ENCODE measurements around the gene TRAPPC1.

Gene TRAPPC1

GRCh38 chr17:7897090-7897489 is 34.7 kb downstream of the TRAPPC1 start:
- DNase-seq = no peak

GRCh38 chr17:7894866-7895265 is 36.9 kb downstream of the TRAPPC1 start:
- DNase-seq = no peak

DNA sequence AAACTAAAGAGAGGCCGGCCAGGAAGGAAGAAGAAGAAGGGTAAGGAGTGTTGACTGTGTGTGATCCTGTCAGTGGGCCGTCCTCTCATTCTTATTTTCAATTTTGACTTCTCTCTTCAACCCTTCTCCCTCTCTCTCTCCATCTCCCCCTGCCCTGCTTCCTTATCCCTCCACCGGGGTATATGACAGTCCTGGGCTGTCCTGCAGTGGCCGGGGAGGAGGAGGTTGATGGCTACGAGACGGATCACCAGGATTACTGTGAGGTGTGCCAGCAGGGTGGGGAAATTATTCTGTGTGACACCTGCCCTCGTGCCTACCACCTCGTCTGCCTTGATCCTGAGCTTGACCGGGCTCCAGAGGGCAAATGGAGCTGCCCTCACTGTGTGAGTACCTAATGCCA is 37.5 kb downstream of the TRAPPC1 start:
- DNase-seq = no peak

- DNase-seq = no peak
Measured at GRCh38 chr17:7893187-7893880, 38.4 kb downstream of the TRAPPC1 start.

GRCh38 chr17:7889166-7889955 is 42.4 kb downstream of the TRAPPC1 start:
- peak; percentile 95 for DNase-seq

DNA sequence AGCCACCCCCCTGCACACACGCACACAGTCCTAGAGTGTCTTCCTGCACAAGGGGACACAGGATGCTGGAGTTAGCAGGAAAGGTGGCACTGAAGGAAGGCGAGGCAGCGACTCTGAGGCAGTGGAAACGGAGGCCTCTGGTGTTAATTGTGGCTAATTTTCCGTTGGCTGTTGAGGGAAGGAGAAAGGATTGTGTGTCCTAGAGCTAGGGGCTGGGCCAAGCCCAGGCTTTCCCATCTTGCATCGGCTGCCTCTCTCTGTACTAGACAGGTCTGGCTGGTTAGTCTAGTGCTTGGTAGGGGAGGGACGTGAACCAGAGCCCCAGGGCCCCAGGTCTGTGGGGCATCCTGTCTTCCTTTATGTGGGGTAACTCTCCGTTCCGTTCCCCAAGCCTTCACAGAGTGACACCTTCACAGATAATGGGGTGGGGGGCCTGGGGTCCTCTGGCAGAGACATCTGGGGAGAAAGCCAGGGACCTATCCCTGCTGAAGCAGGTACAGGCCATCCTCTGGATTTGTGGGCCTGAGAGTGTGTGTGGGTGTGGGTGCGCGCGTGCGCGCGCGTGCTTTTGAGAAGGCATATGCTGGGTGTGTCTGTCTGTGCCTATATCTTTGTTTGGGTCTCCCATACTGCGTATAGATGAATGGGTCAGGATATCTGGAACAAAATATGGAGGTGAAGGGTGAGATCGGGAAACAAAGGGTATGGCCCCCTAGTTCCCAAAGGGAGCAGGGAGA is 43.4 kb downstream of the TRAPPC1 start, which contains the start of gene CHD3:
CHD3 (plus strand) TSS at position 606 of the 737 bp plus-strand sequence. CDS start 212 bp downstream, outside the sequence.
- DNase-seq = no peak

DNA sequence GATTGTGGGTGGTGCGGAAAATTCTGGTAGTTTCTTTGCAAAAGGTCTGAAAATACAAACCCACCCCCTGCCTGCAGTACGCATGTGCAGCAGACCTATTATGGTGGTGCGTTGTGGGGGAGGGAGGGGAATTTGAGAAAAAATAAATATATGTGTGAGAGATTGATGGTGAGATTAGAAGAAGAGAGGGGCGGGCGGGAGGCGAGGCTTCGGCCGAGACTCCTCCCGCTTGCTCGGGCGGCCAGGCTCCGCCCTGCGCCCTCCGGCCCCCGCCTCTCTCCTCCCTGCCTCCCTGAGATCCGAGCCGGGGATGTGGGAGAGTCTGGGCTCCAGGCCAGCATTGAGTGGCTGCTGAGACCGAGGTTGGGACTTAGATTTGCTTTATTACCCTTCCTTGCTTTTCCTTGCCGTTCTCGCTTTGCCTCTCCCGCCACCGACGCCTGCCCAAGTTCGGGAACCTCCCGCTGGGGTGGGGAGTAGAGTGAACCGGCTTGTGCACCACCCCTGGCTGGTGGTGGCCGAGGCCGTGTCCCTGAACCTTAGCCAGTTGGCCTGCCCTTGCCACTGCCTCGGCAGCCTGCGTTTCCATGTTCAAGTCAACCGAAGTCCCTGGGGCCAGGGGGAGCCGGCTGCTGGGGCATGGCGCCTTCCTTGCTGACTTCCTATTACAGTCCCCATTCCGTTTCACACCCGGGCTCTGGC is 44.1 kb downstream of the TRAPPC1 start:
- DNase-seq = peak; percentile 97

DNA sequence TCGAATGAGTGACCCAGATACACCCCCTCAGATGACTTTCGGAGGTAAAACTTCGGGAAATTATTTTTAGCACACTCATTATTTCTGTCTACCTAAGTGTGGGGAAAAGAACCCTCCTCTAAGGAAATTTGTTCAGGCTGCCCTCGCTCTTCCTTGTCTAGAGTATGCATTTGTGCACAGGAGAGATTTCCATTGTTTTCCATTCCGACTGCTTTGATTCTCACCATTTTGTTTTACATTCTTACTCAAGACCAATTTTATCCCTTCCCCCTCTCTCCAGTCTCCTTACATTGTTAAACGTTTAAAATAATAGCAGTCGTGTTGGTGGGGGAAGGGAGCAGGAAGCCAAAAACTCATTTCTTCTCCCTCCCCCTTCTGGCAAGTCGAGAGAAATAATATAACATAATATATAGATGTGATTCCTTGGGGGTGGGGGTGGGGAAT is 44.7 kb downstream of the TRAPPC1 start:
- no peak for DNase-seq

DNA sequence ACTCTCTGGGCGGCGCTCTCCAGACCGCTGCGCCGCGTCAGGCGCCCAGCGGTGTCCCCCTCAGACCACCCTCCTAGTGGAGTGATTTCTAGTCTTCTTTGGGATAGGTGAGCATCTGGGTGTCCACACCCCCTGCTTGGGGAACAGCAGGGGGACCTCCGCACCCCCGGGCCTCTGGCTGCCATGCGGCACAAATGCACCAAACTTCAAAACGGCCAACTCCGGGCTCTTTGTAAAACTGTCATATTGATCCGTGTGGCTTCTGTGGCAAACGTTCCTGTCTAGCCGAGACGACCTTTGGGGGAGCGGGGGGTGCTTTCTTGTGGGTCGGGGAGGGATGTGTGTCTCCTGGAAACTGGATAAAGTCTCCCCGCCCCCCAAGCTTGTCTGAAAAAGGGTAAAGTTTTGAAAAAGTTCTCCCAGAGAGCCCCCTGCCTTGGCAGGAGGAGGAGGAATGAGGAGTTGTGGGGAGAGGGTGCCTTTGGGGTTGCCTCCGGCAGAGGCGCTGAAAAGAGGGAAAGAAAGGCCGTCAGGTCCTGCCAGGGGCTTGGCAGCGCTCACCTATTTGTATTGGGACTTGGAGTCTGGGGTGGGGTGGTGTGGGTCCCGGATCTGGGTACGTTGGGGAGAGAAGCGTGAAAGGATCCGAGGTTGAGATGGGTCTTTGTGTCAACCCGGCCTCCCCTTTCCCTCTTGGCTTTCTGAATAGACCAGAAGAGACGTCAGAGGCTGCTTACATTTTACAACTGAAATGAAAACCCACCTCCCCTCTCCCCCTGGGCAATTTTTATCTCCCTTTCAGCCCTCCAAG is 45.3 kb downstream of the TRAPPC1 start:
- peak; percentile 39 for DNase-seq

- DNase-seq = peak; percentile 69
Measured at GRCh38 chr17:7885367-7886226, 46.1 kb downstream of the TRAPPC1 start.

DNA sequence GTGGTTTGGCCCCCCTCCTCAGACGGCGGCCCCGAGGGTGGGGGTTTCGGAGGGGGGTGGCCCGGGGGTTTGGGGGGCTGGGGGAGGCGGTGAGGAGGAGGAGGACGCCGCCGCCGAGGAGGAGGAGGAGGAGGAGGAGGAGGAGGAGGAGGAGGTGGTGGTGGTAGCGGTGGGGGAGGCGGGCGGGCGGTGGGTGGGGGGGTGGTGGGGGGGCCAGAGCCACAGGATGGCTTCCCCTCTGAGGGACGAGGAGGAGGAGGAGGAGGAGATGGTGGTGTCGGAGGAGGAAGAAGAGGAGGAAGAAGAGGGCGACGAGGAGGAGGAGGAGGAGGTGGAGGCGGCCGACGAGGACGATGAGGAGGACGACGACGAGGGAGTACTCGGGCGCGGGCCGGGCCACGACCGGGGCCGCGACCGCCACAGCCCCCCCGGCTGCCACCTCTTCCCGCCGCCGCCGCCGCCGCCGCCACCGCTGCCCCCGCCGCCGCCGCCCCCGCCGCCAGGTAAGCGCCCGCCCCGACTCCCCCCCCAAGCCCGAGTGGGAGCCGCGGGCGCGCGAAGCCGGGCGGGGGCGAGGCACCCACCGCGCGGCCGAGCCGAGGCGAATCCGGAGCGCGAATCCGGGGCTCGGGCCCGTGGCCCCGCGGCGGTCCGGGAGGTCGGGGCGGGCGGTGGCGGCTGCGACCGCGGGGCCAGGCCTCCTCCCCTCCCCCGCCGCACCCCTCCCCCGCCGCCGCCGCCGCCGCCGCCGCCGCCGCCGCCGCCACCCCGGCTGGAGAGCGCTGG is 47.0 kb downstream of the TRAPPC1 start:
- DNase-seq = peak; percentile 14

- peak; percentile 52 for DNase-seq
Measured at GRCh38 chr17:7883781-7884386, 47.9 kb downstream of the TRAPPC1 start.

GRCh38 chr17:7882629-7883028 is 49.1 kb downstream of the TRAPPC1 start:
- DNase-seq = no peak

GRCh38 chr17:7882068-7882467 is 49.7 kb downstream of the TRAPPC1 start:
- no peak for DNase-seq

DNA sequence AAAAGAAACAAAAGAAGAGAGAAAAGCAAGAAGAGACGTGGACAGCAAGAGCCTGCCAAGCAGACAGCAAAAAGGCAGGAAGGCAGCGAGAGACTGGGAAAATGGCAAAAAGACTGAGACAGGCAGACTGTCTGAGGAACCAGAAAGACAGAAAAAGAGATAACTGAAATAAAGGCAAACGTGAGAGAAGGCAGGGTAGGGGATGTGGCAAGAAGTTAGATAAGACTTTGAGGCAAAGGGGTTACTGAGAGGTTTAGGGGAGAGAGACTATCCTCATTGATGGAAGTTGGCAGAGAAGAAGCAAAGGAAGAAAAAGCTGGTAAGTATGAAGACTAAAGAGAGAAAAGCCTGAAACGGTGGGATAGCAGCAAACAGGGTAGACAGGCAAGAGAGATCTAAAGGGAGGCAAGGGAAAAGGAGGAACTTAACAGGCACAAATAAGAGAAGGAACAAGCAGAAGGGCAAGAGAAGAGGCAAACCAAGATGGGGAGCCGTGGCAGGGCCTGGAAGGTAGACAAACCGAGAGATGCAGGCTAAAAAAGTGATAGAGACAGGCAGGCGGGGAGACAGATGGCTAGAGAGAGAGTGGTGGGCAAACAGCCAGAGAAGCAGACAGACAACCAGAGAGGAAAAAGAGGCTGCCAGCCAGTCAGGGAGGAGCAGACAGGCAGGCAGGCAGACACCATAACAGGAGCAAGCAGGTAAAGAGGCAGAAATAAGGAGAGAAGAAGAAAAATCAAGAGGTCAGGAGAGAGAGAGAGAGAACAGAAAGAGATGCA is 50.3 kb downstream of the TRAPPC1 start:
- no peak for DNase-seq
